AG04449 (cell line): ENCODE results near the gene SUFU.

Experiments used
- CTCF ChIA-PET: fragments of 350-600 bp; formaldehyde crosslinking; extraction: SDS; loops from one replicate; lab custom pipeline; 2021; ENCODE audit warnings: antibody characterized with exemption; lab: Yijun Ruan, JAX
- POLR2A ChIA-PET: fragments of 400-600, 350-600 bp; formaldehyde crosslinking; extraction: SDS; loops from one replicate; lab custom pipeline; 2020; ENCODE audit warnings: antibody characterized with exemption, inconsistent platforms; lab: Yijun Ruan, JAX
- DNase-seq: peaks from one replicate; pipeline ENCODE4 v3.0.0-alpha.2; 2010; ENCODE audit warnings: low read depth, low spot score
- H3K4me3 ChIP-seq: 2 replicates; pipeline ENCODE4 v1.5.1; 2011; ENCODE audit warnings: low read depth, mild to moderate bottlenecking, control low read depth, low read length
- CTCF ChIP-seq: IDR thresholded peaks from one replicate; pipeline ENCODE4 v1.5.1; 2011; ENCODE audit warnings: mild to moderate bottlenecking, moderate library complexity, low read length, control low read depth, inconsistent platforms; ENCODE audit not compliant: insufficient read depth; ENCODE audit errors: missing control alignments

The SUFU gene

GRCh38 chr10:102642736-102643335 is 139.1 kb downstream of the SUFU start:
- CTCF ChIA-PET: interaction anchor here (1.6 kb wide), 1 partner anchor 70 kb away, joined by 3 read pairs; no protein-coding TSS in a partner anchor
- TF ChIP-seq CTCF: no peak
- no peak for DNase-seq
- POLR2A ChIA-PET: interaction anchor here (1.2 to 1.6 kb wide), 4 partner anchors 13 to 71 kb away, joined by 4 to 16 read pairs (median 8); partner anchors contain the start of genes ARL3 and SFXN2
- peak overlapping the region; percentile 91 for H3K4me3 ChIP-seq

- ChIA-PET POLR2A (interaction anchor here (0.7 to 3.8 kb wide), 3 partner anchors 21 to 70 kb away, joined by 3 to 35 read pairs (median 9); partner anchors contain the start of genes ARL3 and SFXN2), CTCF (interaction anchor here (1.9 to 3.2 kb wide), 3 partner anchors 8 to 13 kb away, joined by 5 to 11 read pairs (median 8); no protein-coding TSS in a partner anchor)
- H3K4me3 ChIP-seq: peak overlapping the region; percentile 91
- DNase-seq: no peak
- no peak for TF ChIP-seq CTCF
Measured at GRCh38 chr10:102643336-102644065, 139.7 kb downstream of the SUFU start.

GRCh38 chr10:102644066-102644645 is 140.4 kb downstream of the SUFU start, which contains the start of gene TRIM8:
Gene TRIM8 (plus strand): TSS chr10:102644479. CDS start chr10:102644618, 139 bp downstream.
- ChIA-PET CTCF (interaction anchor here (0.8 to 3.2 kb wide), 20 partner anchors 9 to 141 kb away, joined by 3 to 11 read pairs (median 4); partner anchors contain the start of genes ACTR1A and SUFU), POLR2A (interaction anchor here (0.6 to 3.8 kb wide), 6 partner anchors 14 to 70 kb away, joined by 3 to 35 read pairs (median 6); partner anchors contain the start of genes ARL3 and SFXN2)
- H3K4me3 ChIP-seq: peak within 1 kb of the TSS; percentile 91

GRCh38 chr10:102644646-102645387 is 141.0 kb downstream of the SUFU start:
- peak overlapping the region; percentile 91 for H3K4me3 ChIP-seq
- DNase-seq: no peak
- ChIA-PET POLR2A (interaction anchor here (0.6 to 3.8 kb wide), 8 partner anchors 11 to 69 kb away, joined by 3 to 35 read pairs (median 6); partner anchors contain the start of genes ARL3 and SFXN2), CTCF (interaction anchor here (0.8 to 3.2 kb wide), 21 partner anchors 9 to 142 kb away, joined by 3 to 11 read pairs (median 4); partner anchors contain the start of genes ACTR1A and SUFU)
- peak; percentile 83 for TF ChIP-seq CTCF

More at GRCh38 chr10:102644066-102644645, 140.4 kb downstream of the SUFU start, which contains the start of gene TRIM8:
- TF ChIP-seq CTCF: no peak
- DNase-seq: no peak

- POLR2A ChIA-PET: interaction anchor here (1.0 to 3.8 kb wide), 6 partner anchors 10 to 68 kb away, joined by 3 to 35 read pairs (median 6); partner anchors contain the start of genes ARL3 and SFXN2
- DNase-seq: no peak
- CTCF ChIA-PET: interaction anchor here (0.9 to 3.2 kb wide), 18 partner anchors 10 to 142 kb away, joined by 3 to 11 read pairs (median 5); partner anchors contain the start of genes ACTR1A and SUFU
- no peak for TF ChIP-seq CTCF
- peak overlapping the region; percentile 91 for H3K4me3 ChIP-seq
Measured at GRCh38 chr10:102645388-102645740, 141.6 kb downstream of the SUFU start.
